ENCODE data around the gene DLX4.

Gene DLX4

DNA sequence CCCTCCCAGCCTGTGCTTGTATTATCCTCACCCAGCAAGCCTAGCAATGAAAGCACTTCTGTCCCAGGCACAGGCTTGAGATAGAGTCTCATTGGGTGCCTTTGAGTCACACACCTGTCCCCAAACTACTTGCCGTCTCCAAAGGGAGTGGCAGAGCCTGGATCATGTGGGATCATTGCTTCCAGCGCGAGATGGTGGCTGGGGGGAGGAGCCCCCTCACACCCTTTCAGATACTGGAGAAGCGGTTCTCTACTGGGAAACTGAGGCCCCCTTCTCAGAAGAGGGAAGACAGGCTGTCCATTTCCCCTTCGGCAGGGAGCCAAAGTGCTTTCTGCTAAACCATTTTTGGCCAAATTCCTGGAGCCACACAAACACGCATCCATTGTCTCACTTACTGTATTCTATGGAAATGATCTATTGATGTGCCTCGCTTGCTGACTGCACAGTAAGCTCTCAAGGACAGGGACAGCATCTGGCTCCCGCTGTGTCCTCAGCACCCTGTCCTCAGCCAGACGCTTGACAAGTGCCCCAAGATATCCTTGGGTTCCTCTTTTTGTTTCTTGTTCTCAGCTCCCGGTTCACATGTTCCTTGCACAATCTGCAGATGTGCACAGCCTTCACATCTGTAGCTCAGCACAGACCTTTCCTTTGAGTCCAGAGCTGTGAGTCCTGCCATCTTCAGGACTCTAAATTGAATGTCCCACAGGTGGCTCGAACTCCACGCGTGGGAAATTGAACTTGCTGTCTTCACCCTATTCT, 52.0 kb downstream of the DLX4 start:
- no peak for DNase-seq

DNA sequence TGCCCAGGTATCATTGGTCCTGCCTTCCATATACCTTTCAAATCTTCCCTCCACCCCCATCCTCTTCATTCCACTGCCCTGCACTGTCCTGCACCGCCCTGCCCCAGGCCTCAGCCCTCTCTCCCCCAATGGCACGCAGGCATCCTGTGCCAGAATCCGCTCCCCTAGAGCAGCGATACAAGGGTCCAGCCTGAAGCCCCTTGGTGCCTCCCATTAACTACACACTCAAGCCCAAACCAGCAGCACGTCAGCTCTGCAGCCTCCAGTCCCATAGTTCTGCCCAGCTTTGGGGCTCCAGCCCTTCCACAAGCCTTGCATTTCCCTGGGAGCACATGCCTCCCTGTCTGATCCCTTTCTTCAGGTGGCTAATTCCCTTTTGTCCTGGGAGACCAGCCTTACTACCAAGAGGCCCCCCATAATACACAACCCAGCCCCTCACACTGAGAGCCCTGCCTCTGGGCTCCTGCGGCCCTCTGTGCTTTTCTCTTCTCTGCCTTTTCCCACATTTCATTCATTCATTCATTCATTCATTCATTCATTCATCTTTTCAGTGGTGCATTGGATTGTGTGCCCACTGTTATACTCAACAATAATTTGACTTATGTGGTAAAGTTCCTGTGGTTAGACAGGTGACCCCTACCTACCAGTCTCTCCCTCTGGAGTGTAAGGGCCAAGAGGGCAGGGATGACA, 52.8 kb downstream of the DLX4 start:
- no peak for DNase-seq

DNA sequence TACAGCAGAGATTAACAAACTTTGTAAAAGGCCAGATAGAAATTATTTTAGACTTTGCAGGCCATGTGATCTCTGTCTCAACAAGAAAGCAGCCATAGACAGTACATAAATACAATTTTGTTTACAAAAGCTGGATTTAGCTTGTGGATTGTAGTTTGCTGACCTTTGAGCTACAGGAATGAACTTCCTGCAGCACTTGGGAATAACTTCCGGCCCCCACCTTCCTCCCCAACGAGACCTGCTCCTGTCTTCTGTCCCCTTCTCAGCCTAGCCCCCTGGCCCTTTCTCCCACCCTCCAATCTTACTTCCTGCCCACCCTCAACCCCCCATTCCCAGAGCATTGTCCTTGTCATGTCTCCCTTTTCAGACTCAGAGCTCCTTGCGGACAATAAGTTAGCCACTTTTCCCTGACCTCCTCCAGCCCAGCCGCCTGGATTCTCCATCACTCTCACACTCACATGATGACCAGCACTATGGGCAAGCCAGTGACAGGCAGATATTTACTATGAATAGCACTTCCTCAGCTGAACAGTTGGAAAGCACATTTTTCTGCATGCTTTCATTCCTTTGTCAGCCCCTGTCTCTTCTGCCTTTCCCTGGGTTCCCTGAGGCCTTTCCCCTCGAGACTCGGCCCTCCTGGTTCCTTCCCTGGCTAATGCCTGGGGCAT, 53.6 kb downstream of the DLX4 start:
- no peak for DNase-seq

DNA sequence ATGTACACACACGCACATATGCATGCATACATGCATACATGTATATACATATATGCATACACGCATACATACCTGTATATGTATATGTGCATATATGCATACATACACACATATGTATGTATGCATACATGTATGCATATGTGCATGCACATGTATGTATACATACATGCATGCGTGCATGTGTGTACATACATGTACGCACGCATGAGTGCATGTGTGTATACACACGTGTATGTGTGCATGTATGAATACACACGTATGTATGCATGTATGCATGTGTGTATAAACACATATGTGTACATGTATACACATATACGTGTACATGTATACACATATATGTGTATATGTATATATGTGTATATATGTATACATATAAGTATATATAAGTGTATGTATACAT, 54.5 kb downstream of the DLX4 start:
- no peak for DNase-seq
